HG03159 (cell line): ENCODE measurements around the gene ADAMTS14.

Experiments used
- ATAC-seq: cut with Tn5 transposase; IDR thresholded peaks from one replicate; pipeline ENCODE4 v1.9.1; 2021; ENCODE audit warnings: mild to moderate bottlenecking, moderate library complexity; ENCODE audit not compliant: unreplicated experiment

Gene ADAMTS14

DNA sequence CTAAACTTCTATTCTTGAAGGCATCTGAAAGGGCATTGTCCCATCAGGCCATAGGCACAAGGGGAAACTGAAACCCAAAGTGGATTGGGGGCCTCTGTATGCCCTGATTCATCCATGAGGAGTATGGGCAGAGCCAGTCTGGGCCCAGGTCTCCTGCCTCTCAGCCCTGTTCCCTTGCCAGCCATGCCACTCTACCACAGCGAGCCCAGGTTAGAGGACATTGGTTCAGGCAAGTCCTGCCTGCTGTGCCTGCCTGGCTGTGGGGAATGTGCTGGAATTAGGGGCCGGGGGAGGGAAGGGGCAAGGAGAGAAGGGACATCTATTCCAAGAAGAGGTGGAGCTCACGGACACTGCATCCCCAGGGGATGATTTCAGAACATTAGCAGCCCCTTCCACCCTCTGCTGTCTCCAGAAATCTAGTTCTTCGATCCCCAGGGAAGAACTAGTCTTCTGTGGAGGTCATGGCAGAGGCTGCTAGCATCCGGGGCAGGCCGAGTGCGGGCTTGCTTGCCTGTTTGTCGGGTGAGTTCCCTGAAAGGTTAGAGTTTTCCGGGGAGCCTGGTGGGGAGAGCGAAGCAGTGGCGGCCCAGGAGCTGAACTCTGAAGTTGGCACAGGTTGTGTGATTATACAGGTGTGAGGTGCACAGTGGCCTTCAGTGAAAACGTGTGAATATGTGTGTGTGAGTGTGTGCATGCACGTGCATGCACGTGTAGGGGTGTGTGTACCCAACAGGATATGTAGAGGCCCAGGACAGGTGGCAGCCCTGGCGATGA is 75.1 kb downstream of the ADAMTS14 start:
- ATAC-seq, result no peak

DNA sequence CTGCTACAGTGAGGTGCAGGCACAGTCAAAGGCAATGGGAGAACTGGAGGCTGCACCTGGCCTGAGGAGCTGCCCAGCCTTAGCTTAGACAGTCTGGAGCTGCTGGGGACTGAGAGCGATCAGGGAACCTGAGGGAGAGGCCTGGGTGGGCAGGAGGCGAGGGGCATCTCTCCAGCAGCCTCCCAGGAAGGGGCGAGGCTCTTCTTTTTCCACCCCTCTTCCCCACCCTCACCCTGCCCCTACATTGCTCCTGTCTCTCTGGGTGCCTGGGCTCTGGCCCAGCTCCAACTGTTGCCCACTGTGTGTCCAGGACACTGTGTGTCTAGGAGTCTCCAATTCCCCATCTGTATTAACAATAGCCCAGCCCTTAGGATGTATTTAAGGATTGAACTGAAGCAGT is 76.0 kb downstream of the ADAMTS14 start:
- no peak for ATAC-seq

DNA sequence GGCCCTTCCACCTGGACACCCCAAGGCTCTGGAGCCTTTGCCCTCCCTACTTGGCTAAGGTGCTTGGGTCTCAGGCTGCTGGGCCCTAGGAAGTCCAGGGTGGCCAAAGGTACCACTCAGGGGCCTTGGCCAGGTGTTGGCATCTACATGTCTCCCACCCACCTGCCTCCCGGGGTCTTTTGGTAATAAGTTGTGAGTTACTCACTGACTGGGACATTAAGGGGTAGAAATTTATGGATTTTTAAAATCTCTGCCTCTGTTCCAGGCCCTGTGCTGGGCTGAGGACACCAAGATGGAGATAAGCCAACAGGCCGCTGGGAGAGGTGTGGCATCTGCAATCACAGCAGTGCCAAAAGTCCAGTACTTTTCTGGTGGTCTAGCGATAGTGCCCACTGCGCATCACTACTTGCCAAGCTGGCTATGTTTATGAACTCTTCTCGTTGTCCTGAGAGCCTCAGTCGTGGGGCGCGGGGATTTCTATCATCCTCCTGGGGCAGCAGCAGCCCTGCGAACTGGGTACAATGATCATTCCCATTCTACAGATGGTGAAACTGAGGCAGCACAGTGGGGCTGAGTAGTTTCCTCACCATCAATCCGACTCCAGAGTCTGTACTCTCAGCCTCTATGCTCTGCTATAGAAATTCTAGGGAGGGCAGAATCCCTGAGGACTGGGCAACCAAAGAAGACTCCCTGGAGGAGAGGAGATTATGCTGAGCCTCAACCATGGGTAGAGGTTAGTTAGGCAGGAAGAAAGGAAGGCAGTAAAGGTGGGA is 76.7 kb downstream of the ADAMTS14 start:
- no peak for ATAC-seq

DNA sequence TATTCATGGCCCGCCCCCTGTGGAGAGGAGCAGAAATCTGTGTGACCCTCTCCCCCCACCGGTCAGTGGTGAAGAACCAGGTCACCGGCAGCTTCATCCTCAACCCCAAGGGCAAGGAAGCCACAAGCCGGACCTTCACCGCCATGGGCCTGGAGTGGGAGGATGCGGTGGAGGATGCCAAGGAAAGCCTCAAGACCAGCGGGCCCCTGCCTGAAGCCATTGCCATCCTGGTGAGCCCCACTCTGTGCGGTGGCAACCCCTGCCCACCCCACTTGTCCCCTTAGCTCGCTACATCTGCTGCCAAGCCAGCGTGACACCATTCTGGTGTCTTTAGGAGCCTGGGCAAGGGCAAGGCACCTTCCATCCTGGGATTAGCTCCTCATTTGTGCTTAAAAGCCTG is 77.5 kb downstream of the ADAMTS14 start:
- ATAC-seq, result no peak

DNA sequence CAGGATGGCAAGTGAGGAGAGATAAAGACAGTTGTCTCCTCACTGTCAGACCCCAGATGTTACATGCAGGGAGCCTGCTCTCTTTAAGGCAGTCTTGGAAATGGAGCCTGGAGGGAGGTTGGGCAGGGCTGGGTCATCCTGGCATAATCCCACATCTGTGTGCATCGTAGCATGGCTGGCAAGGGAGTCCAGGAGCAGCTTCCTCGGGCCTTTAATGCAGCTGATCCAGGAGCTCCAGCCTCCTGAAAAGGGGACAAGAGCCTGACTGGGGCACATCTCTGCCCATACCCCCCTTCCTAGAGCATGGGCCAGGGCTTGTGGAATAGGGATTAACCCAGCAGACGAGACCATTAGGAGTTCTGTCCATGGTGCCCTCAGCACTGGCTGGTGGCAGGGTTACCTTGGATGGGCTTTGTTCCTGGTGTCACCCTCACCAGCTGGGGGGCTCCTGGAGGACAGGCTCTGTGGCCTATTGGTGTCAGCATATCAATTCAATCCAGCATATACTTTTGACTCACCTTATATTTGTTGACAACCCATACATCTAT is 77.9 kb downstream of the ADAMTS14 start:
- no peak for ATAC-seq

DNA sequence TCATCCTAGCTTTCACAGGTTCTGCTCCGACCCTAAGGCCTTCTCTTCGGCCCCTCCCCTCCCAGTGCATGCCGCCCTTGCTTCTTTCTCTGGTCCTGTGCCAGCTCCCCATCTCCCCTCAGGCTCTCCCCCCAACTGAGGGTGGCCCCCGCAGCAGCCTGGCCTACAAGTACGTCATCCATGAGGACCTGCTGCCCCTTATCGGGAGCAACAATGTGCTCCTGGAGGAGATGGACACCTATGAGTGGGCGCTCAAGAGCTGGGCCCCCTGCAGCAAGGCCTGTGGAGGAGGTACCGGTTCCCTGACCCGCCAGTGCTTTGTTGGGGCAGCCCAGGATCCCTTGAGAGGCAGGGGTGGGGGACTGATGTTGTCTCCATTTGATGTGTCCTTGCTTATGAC is 79.0 kb downstream of the ADAMTS14 start:
- ATAC-seq, result no peak

DNA sequence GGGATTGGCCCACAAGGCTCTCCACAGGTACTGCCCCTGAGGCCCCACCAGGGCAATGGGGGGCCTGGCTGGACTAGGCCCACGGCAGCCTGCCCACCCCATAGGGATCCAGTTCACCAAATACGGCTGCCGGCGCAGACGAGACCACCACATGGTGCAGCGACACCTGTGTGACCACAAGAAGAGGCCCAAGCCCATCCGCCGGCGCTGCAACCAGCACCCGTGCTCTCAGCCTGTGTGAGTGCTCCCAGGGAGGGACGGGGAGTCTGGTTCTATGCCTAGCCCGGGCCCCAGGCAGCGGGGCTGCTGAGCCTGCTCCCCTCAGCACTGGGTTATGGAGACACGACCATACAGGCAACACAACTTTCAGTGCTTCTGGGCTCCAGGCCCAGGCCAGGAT is 79.7 kb downstream of the ADAMTS14 start:
- ATAC-seq, result no peak

DNA sequence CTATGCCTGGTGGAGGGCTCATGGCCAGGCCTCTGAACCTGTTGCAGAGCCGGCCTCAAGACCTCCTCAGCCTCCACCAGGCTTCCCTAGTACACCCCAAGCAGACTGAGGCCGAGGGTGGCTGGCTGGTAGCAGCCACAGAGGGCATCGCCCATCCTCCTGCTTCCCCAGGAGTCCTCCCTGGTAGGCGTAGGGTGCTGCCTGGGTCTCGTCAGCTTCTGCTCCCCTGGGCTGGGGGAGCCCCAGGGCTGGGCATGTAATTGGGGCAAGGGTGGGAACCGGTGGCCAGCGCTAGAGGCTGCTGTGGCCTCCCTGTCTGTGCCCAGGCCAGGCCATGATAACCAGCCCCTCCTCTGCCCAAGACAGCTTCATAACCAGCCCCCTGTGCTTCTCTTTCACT is 80.3 kb downstream of the ADAMTS14 start:
- ATAC-seq, result no peak

DNA sequence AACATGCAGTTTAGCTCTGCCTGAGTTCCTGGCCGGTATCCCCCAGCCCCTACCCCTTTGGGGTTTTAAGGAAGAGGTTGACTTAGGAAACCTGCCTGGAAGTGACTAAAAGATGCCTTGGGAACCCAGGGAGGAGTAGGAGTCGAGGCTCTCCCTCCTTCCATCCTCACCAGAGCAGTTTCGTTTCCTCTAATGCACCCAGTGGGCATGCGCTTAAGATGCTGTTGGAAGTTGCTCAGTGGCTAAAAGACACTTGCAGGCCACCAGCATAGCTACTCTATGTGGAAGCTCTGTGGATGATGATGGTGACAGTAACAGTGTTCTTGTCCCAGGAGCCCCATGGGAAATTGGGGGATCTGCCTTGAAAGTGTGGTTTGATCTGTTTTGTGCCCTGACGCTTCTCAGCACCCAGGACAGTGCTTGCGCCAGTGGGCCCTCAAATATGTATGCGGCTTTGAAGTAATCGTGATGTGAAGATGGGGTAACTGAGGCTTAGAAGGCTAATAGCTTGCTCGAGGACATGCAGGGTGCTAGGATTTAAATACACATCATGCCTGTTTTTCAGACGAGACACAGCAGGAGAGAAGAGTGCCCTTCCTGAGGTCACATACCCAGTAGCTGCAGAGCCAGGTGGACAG is 80.8 kb downstream of the ADAMTS14 start:
- no peak for ATAC-seq

DNA sequence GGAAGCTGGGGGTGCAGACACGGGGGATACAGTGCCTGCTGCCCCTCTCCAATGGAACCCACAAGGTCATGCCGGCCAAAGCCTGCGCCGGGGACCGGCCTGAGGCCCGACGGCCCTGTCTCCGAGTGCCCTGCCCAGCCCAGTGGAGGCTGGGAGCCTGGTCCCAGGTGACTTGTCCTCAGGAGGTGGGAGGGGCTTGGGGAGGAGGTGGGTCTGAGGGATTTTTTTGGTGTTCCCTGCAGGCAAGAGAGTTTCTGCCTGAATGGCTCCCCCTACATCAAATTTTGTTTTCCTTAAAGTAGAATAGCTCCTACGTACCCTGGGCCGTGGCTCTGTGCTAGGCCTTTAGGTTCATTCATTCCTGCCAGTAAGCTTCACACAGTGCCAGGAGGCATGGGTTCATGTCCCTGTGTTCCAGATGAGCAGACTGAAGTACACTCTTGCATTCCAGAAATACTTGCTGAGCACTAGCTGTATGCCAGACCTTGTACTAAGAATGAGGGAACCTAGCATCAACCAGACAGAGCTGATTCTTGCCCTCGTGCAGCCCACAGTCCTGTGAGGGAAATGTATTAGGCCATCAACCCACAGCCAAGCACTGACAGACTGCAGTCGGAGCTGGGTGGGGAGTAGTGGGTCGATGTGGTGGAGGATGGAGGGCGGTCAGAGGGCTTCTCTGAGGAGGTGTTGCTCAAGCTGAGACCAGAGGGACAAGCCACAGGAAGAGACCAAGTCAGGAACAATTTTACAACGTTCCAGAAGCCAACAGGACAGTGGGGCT is 81.7 kb downstream of the ADAMTS14 start:
- no peak for ATAC-seq

DNA sequence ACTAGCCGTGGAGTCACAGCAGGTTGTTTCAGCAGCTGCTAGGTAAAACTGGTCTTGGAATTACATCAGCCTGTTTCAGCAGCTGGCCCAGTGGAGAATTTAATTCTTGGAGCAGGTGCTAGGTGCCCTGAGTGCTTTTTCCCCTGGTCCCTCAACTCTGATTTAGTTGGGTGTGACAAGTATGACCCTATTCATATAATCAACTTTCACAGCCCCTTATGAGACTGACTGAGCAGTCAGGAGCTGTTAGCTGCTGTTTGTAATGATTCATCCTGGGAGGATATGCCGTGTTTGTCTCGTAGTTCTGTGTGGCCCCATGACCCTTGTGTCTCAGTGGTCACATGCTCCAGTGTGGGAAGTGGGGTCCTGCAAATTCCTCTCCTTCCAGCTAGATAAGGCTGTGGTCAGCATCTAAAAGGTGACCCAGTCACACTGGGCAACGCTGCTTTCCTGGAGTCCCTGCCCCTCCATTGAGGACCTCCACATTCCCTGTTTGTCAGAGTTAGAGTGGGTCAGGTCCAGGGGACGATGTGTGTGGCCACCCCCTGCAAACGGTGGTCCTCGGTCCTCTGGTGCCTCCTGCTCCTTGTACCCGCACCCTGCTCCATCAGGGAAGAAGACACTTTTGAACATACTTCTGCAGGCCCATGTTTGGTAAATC is 84.5 kb downstream of the ADAMTS14 start:
- no peak for ATAC-seq

DNA sequence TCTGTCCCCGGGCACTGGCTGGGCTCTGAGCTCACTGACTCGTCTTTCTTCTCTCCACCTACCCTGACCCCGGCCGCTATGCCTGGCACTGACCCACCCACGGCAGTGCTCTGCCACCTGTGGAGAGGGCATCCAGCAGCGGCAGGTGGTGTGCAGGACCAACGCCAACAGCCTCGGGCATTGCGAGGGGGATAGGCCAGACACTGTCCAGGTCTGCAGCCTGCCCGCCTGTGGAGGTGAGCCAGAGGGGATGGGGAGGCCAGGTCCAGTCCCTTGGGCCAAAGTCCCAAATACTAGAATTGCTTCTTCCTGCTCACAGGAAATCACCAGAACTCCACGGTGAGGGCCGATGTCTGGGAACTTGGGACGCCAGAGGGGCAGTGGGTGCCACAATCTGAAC is 85.5 kb downstream of the ADAMTS14 start:
- no peak for ATAC-seq

DNA sequence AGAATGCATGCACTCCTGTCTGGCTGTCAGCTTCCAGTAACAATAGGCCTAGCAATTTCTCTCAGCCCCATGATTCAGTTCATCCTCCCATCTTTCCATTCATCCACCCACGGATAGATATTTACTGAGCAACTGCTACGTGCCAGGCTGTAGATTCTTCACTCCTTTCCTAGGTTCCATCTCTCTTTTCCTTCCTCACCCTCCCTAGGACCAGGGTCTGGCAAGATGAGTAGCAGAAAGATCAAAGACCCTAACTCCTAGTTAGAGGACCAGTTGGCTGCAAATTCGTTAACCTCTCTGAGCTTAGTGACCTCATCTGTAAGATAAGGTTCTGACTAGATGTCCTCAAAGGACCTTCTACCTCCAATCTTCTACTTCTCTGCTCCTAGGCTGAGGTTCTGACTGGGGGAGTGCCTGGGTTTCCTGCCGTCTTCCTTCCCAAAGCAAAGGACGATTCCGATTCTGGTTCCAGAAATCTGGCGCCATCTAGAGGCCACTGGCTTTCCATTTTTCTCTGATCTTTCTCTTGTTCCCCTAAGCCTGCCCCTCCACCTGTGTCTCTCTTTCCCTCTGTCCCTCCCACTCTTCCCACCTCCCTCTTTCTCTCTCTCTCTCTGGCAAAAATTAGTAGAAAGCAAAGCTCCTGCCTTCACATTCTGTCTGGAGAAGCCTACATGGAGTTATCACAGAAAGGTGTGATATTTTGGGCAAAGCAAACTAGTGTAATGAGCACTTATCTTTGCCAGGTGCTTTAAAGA is 86.6 kb downstream of the ADAMTS14 start:
- no peak for ATAC-seq

DNA sequence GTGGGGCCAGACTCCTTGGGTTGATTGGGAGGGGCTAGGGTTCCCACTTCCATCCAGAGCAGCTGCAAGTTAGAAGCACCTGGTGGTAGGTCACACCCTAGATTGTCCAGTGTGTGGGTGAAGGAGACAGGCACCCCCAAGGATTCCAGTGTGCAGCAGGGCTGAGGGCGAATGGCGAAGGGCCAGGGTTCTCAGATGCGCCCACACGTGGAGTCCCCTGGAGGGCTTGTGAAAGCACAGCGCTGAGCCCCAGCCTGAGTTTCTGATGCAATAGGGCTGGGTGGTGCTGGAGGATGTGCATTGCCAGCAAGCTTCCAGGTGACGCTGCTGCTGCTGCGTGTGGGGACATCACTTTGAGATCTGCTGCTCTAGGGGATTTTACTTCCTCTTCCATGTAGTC is 87.5 kb downstream of the ADAMTS14 start:
- ATAC-seq, result no peak

DNA sequence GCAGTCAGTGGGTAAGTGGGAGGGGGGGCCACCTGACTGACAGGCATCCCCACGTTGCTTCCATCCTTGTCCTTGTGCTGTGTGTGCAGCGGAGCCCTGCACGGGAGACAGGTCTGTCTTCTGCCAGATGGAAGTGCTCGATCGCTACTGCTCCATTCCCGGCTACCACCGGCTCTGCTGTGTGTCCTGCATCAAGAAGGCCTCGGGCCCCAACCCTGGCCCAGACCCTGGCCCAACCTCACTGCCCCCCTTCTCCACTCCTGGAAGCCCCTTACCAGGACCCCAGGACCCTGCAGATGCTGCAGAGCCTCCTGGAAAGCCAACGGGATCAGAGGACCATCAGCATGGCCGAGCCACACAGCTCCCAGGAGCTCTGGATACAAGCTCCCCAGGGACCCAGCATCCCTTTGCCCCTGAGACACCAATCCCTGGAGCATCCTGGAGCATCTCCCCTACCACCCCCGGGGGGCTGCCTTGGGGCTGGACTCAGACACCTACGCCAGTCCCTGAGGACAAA is 88.0 kb downstream of the ADAMTS14 start:
- no peak for ATAC-seq

DNA sequence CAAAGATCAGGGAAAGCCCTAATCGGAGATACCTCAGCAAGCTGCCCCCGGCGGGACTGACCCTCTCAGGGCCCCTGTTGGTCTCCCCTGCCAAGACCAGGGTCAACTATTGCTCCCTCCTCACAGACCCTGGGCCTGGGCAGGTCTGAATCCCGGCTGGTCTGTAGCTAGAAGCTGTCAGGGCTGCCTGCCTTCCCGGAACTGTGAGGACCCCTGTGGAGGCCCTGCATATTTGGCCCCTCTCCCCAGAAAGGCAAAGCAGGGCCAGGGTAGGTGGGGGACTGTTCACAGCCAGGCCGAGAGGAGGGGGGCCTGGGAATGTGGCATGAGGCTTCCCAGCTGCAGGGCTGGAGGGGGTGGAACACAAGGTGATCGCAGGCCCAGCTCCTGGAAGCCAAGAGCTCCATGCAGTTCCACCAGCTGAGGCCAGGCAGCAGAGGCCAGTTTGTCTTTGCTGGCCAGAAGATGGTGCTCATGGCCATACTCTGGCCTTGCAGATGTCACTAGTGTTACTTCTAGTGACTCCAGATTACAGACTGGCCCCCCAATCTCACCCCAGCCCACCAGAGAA is 88.8 kb downstream of the ADAMTS14 start:
- no peak for ATAC-seq

DNA sequence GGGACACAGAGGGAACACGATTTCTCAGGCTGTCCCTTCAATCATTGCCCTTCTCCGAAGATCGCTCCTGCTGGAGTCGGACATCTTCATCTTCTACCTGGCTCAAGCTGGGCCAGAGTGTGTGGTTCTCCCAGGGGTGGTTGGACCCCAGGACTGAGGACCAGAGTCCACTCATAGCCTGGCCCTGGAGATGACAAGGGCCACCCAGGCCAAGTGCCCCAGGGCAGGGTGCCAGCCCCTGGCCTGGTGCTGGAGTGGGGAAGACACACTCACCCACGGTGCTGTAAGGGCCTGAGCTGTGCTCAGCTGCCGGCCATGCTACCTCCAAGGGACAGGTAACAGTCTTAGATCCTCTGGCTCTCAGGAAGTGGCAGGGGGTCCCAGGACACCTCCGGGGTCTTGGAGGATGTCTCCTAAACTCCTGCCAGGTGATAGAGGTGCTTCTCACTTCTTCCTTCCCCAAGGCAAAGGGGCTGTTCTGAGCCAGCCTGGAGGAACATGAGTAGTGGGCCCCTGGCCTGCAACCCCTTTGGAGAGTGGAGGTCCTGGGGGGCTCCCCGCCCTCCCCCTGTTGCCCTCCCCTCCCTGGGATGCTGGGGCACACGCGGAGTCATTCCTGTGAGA is 89.5 kb downstream of the ADAMTS14 start:
- no peak for ATAC-seq

DNA sequence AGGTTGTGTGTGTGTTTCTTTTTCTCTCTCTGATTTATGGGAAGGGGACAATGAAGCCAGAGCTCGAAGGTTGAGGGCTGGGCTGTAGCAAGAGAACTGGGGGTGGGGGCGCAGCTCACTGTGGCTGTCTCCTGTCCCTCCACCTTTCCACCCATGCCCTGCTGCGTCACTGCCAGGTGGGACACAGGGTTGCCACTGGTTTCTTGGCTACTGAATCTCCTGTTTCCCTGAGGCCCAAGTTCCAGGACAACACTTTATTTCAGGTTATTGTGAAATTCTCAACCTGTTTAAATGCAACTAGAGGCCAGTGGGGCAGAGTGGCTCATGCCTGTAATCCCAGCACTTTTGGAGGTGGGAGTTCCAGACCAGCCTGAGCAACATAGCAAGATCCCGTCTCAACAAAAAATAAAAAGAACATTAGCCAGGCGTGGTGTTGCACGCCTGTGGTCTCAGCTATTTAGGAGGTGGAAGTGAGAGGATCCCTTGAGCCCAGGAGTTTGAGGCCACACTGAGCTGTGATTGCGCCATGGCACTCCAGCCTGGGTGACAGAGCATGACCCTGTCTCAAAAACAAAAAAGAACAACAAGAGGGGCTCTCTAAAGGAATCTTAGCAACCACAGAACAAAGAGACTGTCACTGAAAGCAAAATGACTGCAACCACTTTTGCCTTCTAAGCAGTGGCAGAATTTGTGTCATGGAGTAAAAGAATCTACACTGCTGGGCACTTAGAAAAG is 90.3 kb downstream of the ADAMTS14 start:
- no peak for ATAC-seq
